OCI-LY7 (cell line): ENCODE data around the gene GDF11. TPM values are rescaled to one million over a fixed set of nuclear protein-coding genes. Genes with fewer than 3 reads are reported as not detected.

ENCODE experiments used
- BruUV-seq: library from RNA; stranded (reverse); fragments of 400-500 nt; replicated peaks from 2 replicates; lab custom pipeline; 2021; lab: Mats Ljungman, UMichigan
- CTCF ChIA-PET: fragments of 300-600 bp; sonication (Branson Sonifier 250); formaldehyde crosslinking; loops from one replicate; lab custom pipeline; 2022; ENCODE audit warnings: antibody characterized with exemption; ENCODE audit not compliant: unreplicated experiment; lab: Charles Lee
- POLR2A ChIA-PET: fragments of 300-600 bp; sonication (Branson Sonifier 250); formaldehyde crosslinking; loops from one replicate; lab custom pipeline; 2022; ENCODE audit warnings: antibody characterized with exemption; lab: Charles Lee
- DNase-seq: peaks from one replicate; pipeline ENCODE4 v3.0.0-alpha.2; 2015; ENCODE audit warnings: low spot score
- H2AFZ ChIP-seq: fragments of 200-600 bp; sonication (generic), shearing (Covaris generic); 2 replicates; pipeline ENCODE4 v1.6.1; 2014; ENCODE audit warnings: mild to moderate bottlenecking, antibody characterized with exemption, low read length, moderate library complexity
- H3K27ac ChIP-seq: fragments of 200-600 bp; sonication (generic); 2 replicates; pipeline ENCODE4 v1.5.1; 2014; ENCODE audit warnings: mixed run types, low read depth, mild to moderate bottlenecking, moderate library complexity, low read length, inconsistent platforms; ENCODE audit not compliant: poor library complexity, severe bottlenecking
- H3K36me3 ChIP-seq: fragments of 200-600 bp; sonication (generic); 2 replicates; pipeline ENCODE4 v1.6.1; 2014; ENCODE audit warnings: mild to moderate bottlenecking, antibody characterized with exemption, low read length, moderate library complexity, mixed read lengths; ENCODE audit not compliant: insufficient read depth
- H3K4me1 ChIP-seq: fragments of 200-600 bp; sonication (generic); 2 replicates; pipeline ENCODE4 v1.5.1; 2014; ENCODE audit warnings: mild to moderate bottlenecking, low read length; ENCODE audit not compliant: insufficient read depth, poor library complexity, severe bottlenecking
- H3K4me2 ChIP-seq: fragments of 200-600 bp; sonication (generic); 2 replicates; pipeline ENCODE4 v1.6.1; 2014; ENCODE audit warnings: mild to moderate bottlenecking, low read length
- H3K4me3 ChIP-seq: fragments of 200-600 bp; sonication (generic); 2 replicates; pipeline ENCODE4 v1.5.1; 2014; ENCODE audit warnings: mild to moderate bottlenecking, low read depth, low read length; ENCODE audit not compliant: poor library complexity, severe bottlenecking
- H3K79me2 ChIP-seq: fragments of 200-600 bp; sonication (generic); 2 replicates; pipeline ENCODE4 v1.6.1; 2016; ENCODE audit warnings: low read depth, mild to moderate bottlenecking, low read length, moderate library complexity, mixed read lengths; ENCODE audit not compliant: insufficient read depth
- H3K9me2 ChIP-seq: fragments of 200-600 bp; sonication (generic); 2 replicates; pipeline ENCODE4 v1.6.1; 2016; ENCODE audit warnings: mild to moderate bottlenecking, low read length, mixed read lengths; ENCODE audit not compliant: insufficient read depth
- H3K9me3 ChIP-seq: fragments of 200-600 bp; sonication (generic); 2 replicates; pipeline ENCODE4 v1.6.1; 2014; ENCODE audit warnings: mild to moderate bottlenecking, mixed run types, low read length, mixed read lengths
- H4K20me1 ChIP-seq: fragments of 200-600 bp; sonication (generic); 2 replicates; pipeline ENCODE4 v1.6.1; 2014; ENCODE audit warnings: mild to moderate bottlenecking, antibody characterized with exemption, low read length, moderate library complexity, mixed read lengths; ENCODE audit not compliant: insufficient read depth
- CTCF ChIP-seq: fragments of 200-600 bp; sonication (generic); conservative IDR thresholded peaks from 2 replicates; pipeline ENCODE4 v1.5.1; 2014; ENCODE audit warnings: mild to moderate bottlenecking, antibody characterized with exemption, low read length, moderate library complexity, mixed read lengths
- EZH2phosphoT487 ChIP-seq: fragments of 200-600 bp; sonication (generic); IDR thresholded peaks from 2 replicates; pipeline ENCODE4 v1.6.1; 2018; ENCODE audit warnings: low read depth, borderline replicate concordance, mild to moderate bottlenecking, mixed run types, antibody characterized with exemption, low read length, moderate library complexity, mixed read lengths
- intact Hi-C: fragments of 100-400 bp; cut with micrococcal nuclease; formaldehyde crosslinking; loops from one replicate; pipeline ENCODE4 v1.10.0; 2022; ENCODE audit not compliant: unreplicated experiment
- total RNA-seq, 2 experiments: library from RNA; depleted of rRNA in 1 of 2; stranded (reverse); fragments of >200 nt in 1 of 2; shearing (Covaris generic) in 1 of 2; gene quantifications; 2 replicates each; pipeline ENCODE4 v1.2.3, GENCODE V29; 2014 to 2022

Gene GDF11
- total RNA-seq, 2 experiments from 2014 or later = 5.2 to 19.9 TPM

- no TSS peak for BruUV-seq
- Histone ChIP-seq H3K4me1 (peaks cover 19% of the 10 kb centered on the region), H2AFZ (no peak overlapping the region)
These were observed 18.0 kb upstream of the GDF11 start for GRCh38 chr12:55724940-55725309.

GRCh38 chr12:55725556-55725955 lies 17.4 kb upstream of the GDF11 start:
- TF ChIP-seq CTCF (no peak), EZH2phosphoT487 (no peak)
- no peaks in the 10 kb centered on the region for H3K9me3 ChIP-seq
- H3K27ac ChIP-seq = no peak overlapping the region
- ChIA-PET CTCF (interaction anchor here (1.1 to 1.9 kb wide), 2 partner anchors 10 to 12 kb away, joined by 3 to 5 read pairs; partner anchors contain the start of gene BLOC1S1), POLR2A (no interaction called here)
- H3K36me3 ChIP-seq = peaks cover 54% of the 10 kb centered on the region
- TSS peak; percentile 35 for BruUV-seq
- no peaks in the 10 kb centered on the region for H4K20me1 ChIP-seq
- intact Hi-C loops = no loop called here
- no peak overlapping the region for H3K4me3 ChIP-seq
- H3K4me2 ChIP-seq = no peak overlapping the region
- no peak overlapping the region for H2AFZ ChIP-seq
- DNase-seq = no peak
- H3K9me2 ChIP-seq = no peaks in the 10 kb centered on the region
- H3K79me2 ChIP-seq = peaks cover 8% of the 10 kb centered on the region; the same call in 1 of the 2 replicates
- H3K4me1 ChIP-seq = peaks cover 25% of the 10 kb centered on the region

More at GRCh38 chr12:55724940-55725309, 18.0 kb upstream of the GDF11 start:
- Histone ChIP-seq H3K4me2 (no peak overlapping the region), H3K9me2 (no peaks in the 10 kb centered on the region), H4K20me1 (no peaks in the 10 kb centered on the region), H3K36me3 (peaks cover 60% of the 10 kb centered on the region), H3K27ac (no peak overlapping the region), H3K9me3 (no peaks in the 10 kb centered on the region), H3K4me3 (no peak overlapping the region), H3K79me2 (peaks cover 8% of the 10 kb centered on the region; the same call in 1 of the 2 replicates)
- intact Hi-C loops = loop anchor here (1.0 kb wide), 1 partner anchor 12 kb away; no protein-coding TSS in a partner anchor
- TF ChIP-seq CTCF = peak; percentile 32; the same call in 1 of the 2 replicates
- no peak for TF ChIP-seq EZH2phosphoT487
- DNase-seq = no peak
- CTCF ChIA-PET = interaction anchor here (1.1 to 1.9 kb wide), 3 partner anchors 9 to 17 kb away, joined by 3 to 5 read pairs (median 3); partner anchors contain the start of gene BLOC1S1
- POLR2A ChIA-PET = no interaction called here

GRCh38 chr12:55726971-55727370 lies 16.0 kb upstream of the GDF11 start:
- Histone ChIP-seq H3K36me3 (peaks cover 42% of the 10 kb centered on the region), H3K9me3 (no peaks in the 10 kb centered on the region), H3K9me2 (no peaks in the 10 kb centered on the region), H3K4me2 (peak overlapping the region; percentile 91), H3K79me2 (peaks cover 8% of the 10 kb centered on the region; the same call in 1 of the 2 replicates), H4K20me1 (no peaks in the 10 kb centered on the region), H3K4me3 (peak overlapping the region; percentile 77), H3K27ac (no peak overlapping the region), H3K4me1 (peaks cover 29% of the 10 kb centered on the region), H2AFZ (no peak overlapping the region)
- TF ChIP-seq CTCF (no peak), EZH2phosphoT487 (no peak)
- intact Hi-C loops = no loop called here
- BruUV-seq = no TSS peak
- POLR2A ChIA-PET = no interaction called here
- DNase-seq = no peak
- CTCF ChIA-PET = no interaction called here
